H9 (cell line): ENCODE data around the gene MRPS6. TPM values are rescaled to one million over a fixed set of nuclear protein-coding genes. Genes with fewer than 3 reads are reported as not detected.

Experiments used
- DNase-seq: peaks from one replicate; pipeline ENCODE4 v3.0.0-alpha.2; 2017
- H2AFZ ChIP-seq: one replicate; pipeline ENCODE4 v1.6.1; 2013; ENCODE audit warnings: mild to moderate bottlenecking, low read length, control low read depth, moderate library complexity
- H2AK5ac ChIP-seq: 2 replicates; pipeline ENCODE4 v1.6.1; 2013; ENCODE audit warnings: low read length, control low read depth, mixed read lengths; ENCODE audit not compliant: insufficient read length
- H2BK120ac ChIP-seq: one replicate; pipeline ENCODE4 v1.6.1; 2013; ENCODE audit warnings: low read depth, mild to moderate bottlenecking, low read length, control low read depth, inconsistent platforms; ENCODE audit not compliant: poor library complexity, severe bottlenecking
- H2BK12ac ChIP-seq: 2 replicates; pipeline ENCODE4 v1.6.1; 2013; ENCODE audit warnings: low read length, control low read depth, mixed read lengths, low read depth; ENCODE audit not compliant: insufficient read length
- H2BK15ac ChIP-seq: 2 replicates; pipeline ENCODE4 v1.6.1; 2013; ENCODE audit warnings: low read depth, low read length, control low read depth
- H2BK20ac ChIP-seq: one replicate; pipeline ENCODE4 v1.6.1; 2013; ENCODE audit warnings: low read depth, mild to moderate bottlenecking, low read length, control low read depth, inconsistent platforms; ENCODE audit not compliant: poor library complexity, severe bottlenecking
- H2BK5ac ChIP-seq: 2 replicates; pipeline ENCODE4 v1.6.1; 2013; ENCODE audit warnings: low read length, control low read depth, mixed read lengths; ENCODE audit not compliant: insufficient read length
- H3K14ac ChIP-seq: 2 replicates; pipeline ENCODE4 v1.6.1; 2013; ENCODE audit warnings: low read length, control low read depth; ENCODE audit not compliant: insufficient read depth
- H3K18ac ChIP-seq: 2 replicates; pipeline ENCODE4 v1.6.1; 2013; ENCODE audit warnings: low read depth, mild to moderate bottlenecking, mixed read lengths, low read length, control low read depth; ENCODE audit not compliant: insufficient read length
- H3K23ac ChIP-seq: 2 replicates; pipeline ENCODE4 v1.6.1; 2013; ENCODE audit warnings: low read length, control low read depth, mixed read lengths, low read depth; ENCODE audit not compliant: insufficient read length
- H3K23me2 ChIP-seq: 2 replicates; pipeline ENCODE4 v1.6.1; 2013; ENCODE audit warnings: low read depth, mild to moderate bottlenecking, mixed read lengths, low read length, control low read depth; ENCODE audit not compliant: insufficient read length, poor library complexity, severe bottlenecking
- H3K27ac ChIP-seq: 2 replicates; pipeline ENCODE4 v1.5.1; 2013; ENCODE audit warnings: low read length, control low read depth, mixed read lengths, low read depth; ENCODE audit not compliant: insufficient read length
- H3K27me3 ChIP-seq: 2 replicates; pipeline ENCODE4 v1.6.1; 2013; ENCODE audit warnings: low read length, control low read depth, inconsistent platforms; ENCODE audit not compliant: insufficient read depth
- H3K4ac ChIP-seq: 2 replicates; pipeline ENCODE4 v1.6.1; 2013; ENCODE audit warnings: low read depth, mild to moderate bottlenecking, control low read depth, inconsistent platforms, low read length, moderate library complexity
- H3K4me1 ChIP-seq: 2 replicates; pipeline ENCODE4 v1.6.1; 2013; ENCODE audit warnings: low read length, control low read depth, inconsistent platforms; ENCODE audit not compliant: insufficient read depth
- H3K4me2 ChIP-seq: 2 replicates; pipeline ENCODE4 v1.6.1; 2013; ENCODE audit warnings: low read length, control low read depth, mixed read lengths; ENCODE audit not compliant: insufficient read length, insufficient read depth
- H3K56ac ChIP-seq: 2 replicates; pipeline ENCODE4 v1.6.1; 2013; ENCODE audit warnings: low read depth, mild to moderate bottlenecking, mixed read lengths, low read length, control low read depth; ENCODE audit not compliant: insufficient read length
- H3K79me1 ChIP-seq: 2 replicates; pipeline ENCODE4 v1.6.1; 2013; ENCODE audit warnings: low read depth, mild to moderate bottlenecking, moderate library complexity, low read length, control low read depth, inconsistent platforms; ENCODE audit not compliant: insufficient read depth, poor library complexity, severe bottlenecking
- H3K79me2 ChIP-seq: 2 replicates; pipeline ENCODE4 v1.6.1; 2013; ENCODE audit warnings: low read length, control low read depth, inconsistent platforms; ENCODE audit not compliant: insufficient read depth
- H3K9ac ChIP-seq: 2 replicates; pipeline ENCODE4 v1.6.1; 2013; ENCODE audit warnings: low read length, control low read depth, mixed read lengths; ENCODE audit not compliant: insufficient read length; ENCODE audit errors: extremely low read depth
- H3K9me3 ChIP-seq: one replicate; pipeline ENCODE4 v1.6.1; 2013; ENCODE audit warnings: low read depth, low read length, inconsistent platforms; ENCODE audit not compliant: control insufficient read depth
- H3T11ph ChIP-seq: one replicate; pipeline ENCODE4 v1.6.1; 2013; ENCODE audit warnings: mild to moderate bottlenecking, low read length, control low read depth, inconsistent platforms
- H4K20me1 ChIP-seq: one replicate; pipeline ENCODE4 v1.6.1; 2013; ENCODE audit not compliant: control insufficient read depth, insufficient read length, insufficient read depth
- H4K5ac ChIP-seq: 2 replicates; pipeline ENCODE4 v1.6.1; 2013; ENCODE audit warnings: low read depth, mild to moderate bottlenecking, mixed read lengths, low read length, control low read depth; ENCODE audit not compliant: insufficient read length
- H4K8ac ChIP-seq: replicated peaks from 2 replicates; pipeline ENCODE4 v1.6.1; 2013; ENCODE audit warnings: low read length, control low read depth, mixed read lengths, low read depth; ENCODE audit not compliant: insufficient read length
- H4K91ac ChIP-seq: 2 replicates; pipeline ENCODE4 v1.6.1; 2013; ENCODE audit warnings: low read depth, mild to moderate bottlenecking, moderate library complexity, mixed read lengths, low read length, control low read depth; ENCODE audit not compliant: insufficient read length
- H3K27ac Mint-ChIP-seq, 3 experiments: 2 replicates in 2 of 3; 3 replicates in 1 of 3; pipeline ENCODE4 v1.8.0; 2020 to 2021; ENCODE audit warnings: mixed read lengths in 3 of 3, mild to moderate bottlenecking in 1 of 3, moderate library complexity in 1 of 3
- H3K27me3 Mint-ChIP-seq: 2 replicates; pipeline ENCODE4 v1.8.0; 2021; ENCODE audit warnings: low read depth, mild to moderate bottlenecking, moderate library complexity, mixed read lengths
- H3K36me3 Mint-ChIP-seq, 3 experiments: 2 replicates in 2 of 3; 3 replicates in 1 of 3; pipeline ENCODE4 v1.8.0; 2020 to 2021; ENCODE audit warnings: low read depth in 3 of 3, mixed read lengths in 3 of 3; ENCODE audit not compliant: insufficient read depth in 1 of 3
- H3K4me1 Mint-ChIP-seq, 2 experiments: 2 replicates each; pipeline ENCODE4 v1.8.0; 2020; ENCODE audit warnings: mixed read lengths in 2 of 2
- H3K4me3 Mint-ChIP-seq, 2 experiments: 2 replicates in 1 of 2; 3 replicates in 1 of 2; pipeline ENCODE4 v1.8.0; 2020 to 2021; ENCODE audit warnings: mild to moderate bottlenecking in 2 of 2, mixed read lengths in 2 of 2, moderate library complexity in 1 of 2
- H3K9me3 Mint-ChIP-seq, 2 experiments: 2 replicates in 1 of 2; 3 replicates in 1 of 2; pipeline ENCODE4 v1.8.0; 2020; ENCODE audit warnings: mild to moderate bottlenecking in 2 of 2, mixed read lengths in 2 of 2, moderate library complexity in 1 of 2
- WGBS: extraction: QIAGEN DNeasy Blood & Tissue Kit; methylation state at CpG from one replicate; pipeline ENCODE4 v1.1.7; 2013; ENCODE audit warnings: missing lambda C conversion rate, low lambda C conversion rate, mixed read lengths; ENCODE audit not compliant: insufficient read length; ENCODE audit errors: extremely low coverage; 5-methylcytosine and 5-hydroxymethylcytosine counted together
- total RNA-seq: library from RNA; stranded (reverse); gene quantifications from 2 replicates; pipeline ENCODE4 v1.2.1, GENCODE V29; 2021
- TF ChIP-seq, protein P1 (sequence below): fragments of 200-600 bp; sonication (generic); conservative IDR thresholded peaks from 3 replicates; pipeline ENCODE4 v1.8.0; 2021; ENCODE audit warnings: antibody characterized with exemption, mild to moderate bottlenecking

The MRPS6 gene
- total RNA-seq, 1 experiment from 2014 or later, result 83.2 TPM

DNA sequence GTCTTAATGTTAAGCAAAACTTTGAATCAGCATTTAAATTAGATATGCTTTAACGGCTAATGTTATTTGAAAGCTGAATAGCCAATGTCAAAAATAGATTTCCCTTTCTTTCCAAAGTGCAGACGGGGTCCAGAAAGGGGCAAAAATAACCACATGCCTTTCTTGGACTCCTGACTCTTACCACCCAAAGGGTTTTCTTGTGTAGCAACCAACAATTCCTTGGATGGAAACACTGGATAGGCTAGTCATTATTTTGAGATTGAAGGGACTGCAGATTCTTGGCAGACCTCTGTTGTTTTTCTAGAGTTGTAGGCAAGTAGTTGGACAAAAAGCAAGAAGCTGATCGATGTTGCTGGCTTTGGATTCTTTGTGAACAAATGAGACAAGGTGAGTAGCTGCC lies 107.0 kb downstream of the MRPS6 start:
- Mint-ChIP-seq H3K4me3 (peak overlapping the region in 1 of 2 experiments; percentile 7; a peak in 1 of 5 replicates), H3K27ac (no peak overlapping the region), H3K36me3 (no peaks in the 10 kb centered on the region; a peak in 3 of 7 replicates), H3K27me3 (peaks cover 36% of the 10 kb centered on the region), H3K4me1 (peaks cover 39% of the 10 kb centered on the region in 2 experiments), H3K9me3 (no peaks in the 10 kb centered on the region)
- Histone ChIP-seq H3K4ac (no peak overlapping the region), H4K20me1 (no peaks in the 10 kb centered on the region), H3K79me1 (no peaks in the 10 kb centered on the region), H3K23ac (no peak overlapping the region), H3K27me3 (peaks cover 3% of the 10 kb centered on the region; the same call in 1 of the 2 replicates), H4K91ac (no peak overlapping the region), H2BK120ac (no peak overlapping the region), H4K5ac (no peak overlapping the region), H2BK20ac (no peak overlapping the region), H3K14ac (no peak overlapping the region), H3K9ac (no peak overlapping the region), H3K79me2 (no peaks in the 10 kb centered on the region), H3K4me1 (peaks cover 11% of the 10 kb centered on the region; the same call in 1 of the 2 replicates), H3K4me2 (peak overlapping the region; percentile 8), H2AFZ (no peak overlapping the region), H2BK5ac (no peak overlapping the region), H3K23me2 (no peaks in the 10 kb centered on the region), H3K9me3 (no peaks in the 10 kb centered on the region), H4K8ac (no peak overlapping the region), H3T11ph (no peak overlapping the region), H2BK15ac (no peak overlapping the region), H3K18ac (no peak overlapping the region), H2BK12ac (no peak overlapping the region), H2AK5ac (no peak overlapping the region), H3K27ac (no peak overlapping the region), H3K56ac (no peak overlapping the region)
- TF ChIP-seq, protein P1, sequence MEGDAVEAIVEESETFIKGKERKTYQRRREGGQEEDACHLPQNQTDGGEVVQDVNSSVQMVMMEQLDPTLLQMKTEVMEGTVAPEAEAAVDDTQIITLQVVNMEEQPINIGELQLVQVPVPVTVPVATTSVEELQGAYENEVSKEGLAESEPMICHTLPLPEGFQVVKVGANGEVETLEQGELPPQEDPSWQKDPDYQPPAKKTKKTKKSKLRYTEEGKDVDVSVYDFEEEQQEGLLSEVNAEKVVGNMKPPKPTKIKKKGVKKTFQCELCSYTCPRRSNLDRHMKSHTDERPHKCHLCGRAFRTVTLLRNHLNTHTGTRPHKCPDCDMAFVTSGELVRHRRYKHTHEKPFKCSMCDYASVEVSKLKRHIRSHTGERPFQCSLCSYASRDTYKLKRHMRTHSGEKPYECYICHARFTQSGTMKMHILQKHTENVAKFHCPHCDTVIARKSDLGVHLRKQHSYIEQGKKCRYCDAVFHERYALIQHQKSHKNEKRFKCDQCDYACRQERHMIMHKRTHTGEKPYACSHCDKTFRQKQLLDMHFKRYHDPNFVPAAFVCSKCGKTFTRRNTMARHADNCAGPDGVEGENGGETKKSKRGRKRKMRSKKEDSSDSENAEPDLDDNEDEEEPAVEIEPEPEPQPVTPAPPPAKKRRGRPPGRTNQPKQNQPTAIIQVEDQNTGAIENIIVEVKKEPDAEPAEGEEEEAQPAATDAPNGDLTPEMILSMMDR, result no peak
- no peak for DNase-seq
- WGBS, result no CpG with 5 or more reads among the region's 3 CpGs
